B cell (primary cell): Measurements from ENCODE around the gene ATP5ME.

Experiments
- CTCF ChIP-seq: fragments of 200-600 bp; IDR thresholded peaks from one replicate; pipeline ENCODE4 v1.8.0; 2022; ENCODE audit warnings: antibody characterized with exemption, mild to moderate bottlenecking
- EZH2 ChIP-seq: IDR thresholded peaks from 2 replicates; pipeline ENCODE4 v1.6.1; 2012; ENCODE audit warnings: borderline replicate concordance, low read depth, mild to moderate bottlenecking, moderate library complexity, low read length; ENCODE audit not compliant: insufficient read depth, poor library complexity, severe bottlenecking

DNA sequence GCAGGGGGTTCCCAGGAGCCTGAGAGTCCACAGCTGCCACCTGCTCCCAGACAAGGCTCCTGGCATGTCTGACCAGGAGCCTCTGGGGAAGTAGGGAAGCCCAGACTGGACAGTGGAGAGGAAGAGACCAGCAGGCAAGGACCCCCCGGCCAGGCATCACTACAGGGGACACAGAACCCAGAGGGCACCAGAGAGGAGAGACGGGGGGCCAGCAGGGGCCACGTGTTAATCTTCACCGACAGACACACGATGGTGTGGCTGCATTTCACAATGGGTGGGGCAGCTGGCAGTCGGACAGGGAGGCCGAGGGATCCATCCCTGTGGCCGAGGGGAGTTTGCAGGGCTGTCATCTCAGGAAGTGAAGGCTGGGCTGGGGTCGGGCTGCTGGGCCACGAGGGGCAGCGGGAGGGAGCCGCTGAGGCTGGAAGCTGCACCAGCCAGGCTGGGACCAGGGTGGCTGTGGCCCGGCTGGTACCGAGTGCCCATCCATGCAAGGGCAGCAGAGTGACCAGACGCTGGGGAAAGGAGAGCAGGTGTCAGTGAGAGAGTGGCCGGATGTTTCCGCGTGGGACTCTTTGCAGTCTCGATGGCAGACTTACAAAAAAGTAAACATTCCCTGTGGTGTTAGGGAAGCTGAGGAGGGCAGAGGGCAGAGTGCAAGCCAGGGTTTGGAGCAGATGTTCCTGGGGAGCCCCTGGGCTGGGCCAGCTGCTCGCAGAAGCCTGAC lies 44.0 kb downstream of the ATP5ME start:
- TF ChIP-seq CTCF (no peak), EZH2 (no peak)
